IPS-NIHi11 (cell line): ENCODE measurements around the gene C19orf12.
"Not testable (repeated sequence)": the region's sequence is repeated elsewhere in the genome, so short reads cannot be mapped to it uniquely, and the experiment has no call there.

Experiments used
- DNase-seq: peaks from one replicate; pipeline ENCODE4 v3.0.0; 2012; ENCODE audit warnings: mixed read lengths, low spot score

The C19orf12 gene

DNA sequence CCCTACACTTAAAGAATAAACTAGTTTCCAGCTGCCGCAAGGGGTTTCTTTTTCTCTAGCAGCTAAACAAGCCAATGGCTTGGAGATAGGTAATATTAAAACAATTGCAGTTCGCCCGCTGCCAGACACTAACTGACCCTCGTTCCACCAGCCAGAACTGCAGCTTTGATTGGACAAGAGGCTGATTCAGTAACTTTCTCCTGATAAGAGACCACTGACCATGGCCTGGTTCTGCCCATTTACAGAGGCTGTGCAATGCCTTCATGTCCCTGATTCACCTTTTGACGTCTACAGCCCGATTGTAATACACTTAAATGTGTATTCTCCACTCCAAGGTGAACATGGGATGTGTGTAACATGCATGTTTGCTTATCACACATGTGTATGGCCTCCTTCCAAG, 12.8 kb upstream of the C19orf12 start:
- no peak for DNase-seq

DNA sequence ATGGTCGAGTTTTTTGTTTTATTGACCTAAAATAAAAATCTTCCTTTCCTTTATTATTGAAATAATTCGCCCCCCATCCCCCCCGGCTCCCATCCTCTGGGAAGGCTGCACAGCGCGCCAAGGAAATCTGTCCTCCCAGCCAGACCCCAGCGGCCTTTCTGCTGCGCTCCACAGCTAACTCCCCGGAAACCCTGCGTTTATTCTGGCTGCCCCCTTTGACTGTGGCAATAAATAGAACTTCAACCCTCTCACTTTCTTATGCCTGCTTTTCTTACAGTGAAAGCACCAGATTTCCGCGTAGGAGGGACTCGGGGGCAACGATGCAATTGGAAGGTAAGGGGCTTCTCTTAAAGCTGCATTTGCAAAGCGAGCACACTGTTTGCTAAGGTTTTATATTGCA, 9.7 kb upstream of the C19orf12 start:
- DNase-seq = no peak

DNA sequence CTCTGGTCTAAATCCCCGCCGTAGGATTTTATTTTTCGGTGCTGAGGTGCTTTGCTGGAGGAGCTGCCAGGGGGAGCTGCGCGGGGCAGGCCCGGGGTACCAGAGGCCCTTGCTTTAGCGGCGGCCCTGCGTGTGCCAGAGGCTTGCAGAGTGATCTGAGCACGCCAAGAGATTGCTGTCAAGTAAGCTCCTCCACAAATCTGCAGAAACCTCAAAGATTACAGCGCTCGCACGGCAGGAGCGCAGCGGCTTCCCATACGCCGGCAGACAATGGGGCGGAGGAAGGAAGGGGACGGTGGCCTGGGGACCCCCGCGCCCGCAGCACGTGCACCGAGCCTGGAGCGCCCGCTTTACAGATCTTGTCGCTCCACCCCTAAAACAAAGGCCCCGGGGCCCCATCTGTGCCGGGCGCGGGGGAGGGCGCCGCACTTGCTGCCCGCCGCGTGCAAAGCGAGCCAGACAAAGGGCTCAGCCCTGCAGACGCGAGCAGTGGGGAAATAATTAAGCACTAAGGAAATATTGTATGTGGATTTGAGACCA, 9.1 kb upstream of the C19orf12 start:
- peak; percentile 59 for DNase-seq

- DNase-seq = no peak
Observed at GRCh38 chr19:29717051-29717450, 2.0 kb upstream of the C19orf12 start.

DNA sequence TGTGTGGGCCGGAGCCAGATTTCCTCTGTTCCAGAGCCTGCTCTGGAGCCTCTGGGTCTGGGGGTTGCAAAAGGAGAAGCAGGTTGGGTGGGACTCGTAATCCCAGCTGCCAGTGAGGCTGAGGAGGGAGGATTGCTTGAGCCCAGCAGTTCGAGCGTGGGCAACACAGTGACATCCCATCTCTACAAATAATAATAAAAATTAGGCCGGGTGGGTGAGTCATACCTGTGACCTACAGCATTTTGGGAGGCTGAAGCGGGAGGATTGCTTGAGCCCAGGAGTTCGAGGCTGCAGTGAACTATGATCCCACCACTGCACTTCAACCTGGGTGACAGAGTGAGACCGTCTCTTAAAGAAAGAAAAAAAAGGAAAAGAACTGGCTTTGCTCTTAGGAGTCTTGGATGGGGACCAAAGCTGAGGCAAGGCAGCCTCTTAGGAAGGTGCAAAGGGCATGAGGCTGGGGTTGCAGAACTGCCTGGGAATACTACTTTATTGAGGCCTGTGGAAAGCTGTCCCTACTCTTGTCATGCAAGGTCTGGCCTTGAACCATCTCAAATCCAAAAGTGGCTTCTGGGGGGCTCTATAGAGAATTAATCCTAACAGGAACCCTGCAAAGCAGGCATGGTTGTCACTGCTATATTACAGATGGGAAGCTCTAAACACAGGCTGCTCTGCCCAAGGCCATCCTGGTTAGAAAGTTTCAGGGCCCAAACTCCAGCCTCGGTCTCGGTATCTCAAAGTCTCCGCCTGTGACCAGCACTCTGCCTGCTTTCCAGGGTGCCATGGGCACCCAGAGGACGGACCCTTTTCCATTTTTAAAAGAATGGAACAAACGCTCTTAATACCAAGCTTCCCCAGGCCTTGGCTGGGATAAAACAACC, 880 bp upstream of the C19orf12 start:
- DNase-seq = no peak

- no peak for DNase-seq
Observed at GRCh38 chr19:29714371-29714952, 599 bp downstream of the C19orf12 start.

DNA sequence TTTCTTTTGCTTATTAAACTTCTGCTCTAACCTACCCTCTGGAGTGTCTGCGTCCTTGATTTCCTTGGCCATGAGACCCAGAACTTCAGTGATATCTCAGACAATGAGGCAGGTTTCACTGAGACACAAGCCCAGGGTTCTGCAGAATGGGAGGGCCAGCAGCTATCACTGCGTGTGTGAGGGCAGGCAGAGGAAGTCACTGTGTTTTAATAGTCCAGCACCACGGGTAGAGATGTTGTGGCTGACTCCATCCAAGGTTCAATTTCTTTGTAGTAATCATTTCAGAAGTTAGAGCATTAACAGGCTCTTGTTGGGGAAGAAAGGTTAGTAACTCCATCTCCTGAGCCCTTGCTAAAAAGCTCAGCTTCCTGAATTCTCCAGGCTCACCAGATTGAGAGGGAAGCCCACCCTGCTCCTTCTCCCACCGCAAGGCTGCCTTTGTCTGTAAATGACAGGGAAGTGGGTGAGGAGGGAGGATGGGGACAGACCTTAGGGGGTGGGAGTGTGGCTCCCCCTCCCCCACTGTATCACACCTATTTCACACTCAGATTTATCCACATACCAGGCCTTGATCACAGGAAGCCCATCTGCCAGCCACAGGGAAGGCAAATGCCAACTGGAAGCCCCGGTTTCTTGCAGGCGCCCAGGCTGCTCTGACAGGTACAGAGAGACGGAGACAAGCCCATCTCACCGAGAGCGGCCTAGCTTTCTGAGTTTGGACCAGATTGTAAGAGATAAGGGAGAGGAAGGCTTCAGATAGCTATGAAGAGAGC, 2.1 kb downstream of the C19orf12 start:
- no peak for DNase-seq

GRCh38 chr19:29711584-29712132, 3.4 kb downstream of the C19orf12 start:
- no peak for DNase-seq

- DNase-seq = not testable (repeated sequence)
Observed at GRCh38 chr19:29709440-29709798, 5.6 kb downstream of the C19orf12 start.

GRCh38 chr19:29708554-29709439, 6.3 kb downstream of the C19orf12 start:
- DNase-seq = no peak

- DNase-seq = no peak
Observed at GRCh38 chr19:29706635-29707034, 8.4 kb downstream of the C19orf12 start.

DNA sequence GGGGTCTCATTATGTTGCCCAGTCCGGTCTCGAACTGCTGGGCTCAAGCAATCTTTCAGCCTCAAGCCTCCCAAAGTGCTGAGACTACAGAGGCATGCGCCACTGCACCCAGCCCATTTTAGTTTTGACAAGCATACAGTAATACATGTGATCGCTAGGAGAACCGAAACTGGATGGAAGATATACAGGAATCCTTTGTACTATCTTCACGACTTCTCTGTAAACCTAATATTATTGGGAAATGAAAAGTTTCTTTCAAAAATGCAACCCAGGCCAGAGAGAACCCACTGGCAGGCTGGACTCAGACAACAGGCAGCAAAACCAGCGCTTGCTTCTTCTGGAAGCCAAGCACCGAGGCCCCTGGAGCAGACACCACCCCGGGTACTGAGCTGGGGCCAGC, 9.4 kb downstream of the C19orf12 start:
- no peak for DNase-seq

DNA sequence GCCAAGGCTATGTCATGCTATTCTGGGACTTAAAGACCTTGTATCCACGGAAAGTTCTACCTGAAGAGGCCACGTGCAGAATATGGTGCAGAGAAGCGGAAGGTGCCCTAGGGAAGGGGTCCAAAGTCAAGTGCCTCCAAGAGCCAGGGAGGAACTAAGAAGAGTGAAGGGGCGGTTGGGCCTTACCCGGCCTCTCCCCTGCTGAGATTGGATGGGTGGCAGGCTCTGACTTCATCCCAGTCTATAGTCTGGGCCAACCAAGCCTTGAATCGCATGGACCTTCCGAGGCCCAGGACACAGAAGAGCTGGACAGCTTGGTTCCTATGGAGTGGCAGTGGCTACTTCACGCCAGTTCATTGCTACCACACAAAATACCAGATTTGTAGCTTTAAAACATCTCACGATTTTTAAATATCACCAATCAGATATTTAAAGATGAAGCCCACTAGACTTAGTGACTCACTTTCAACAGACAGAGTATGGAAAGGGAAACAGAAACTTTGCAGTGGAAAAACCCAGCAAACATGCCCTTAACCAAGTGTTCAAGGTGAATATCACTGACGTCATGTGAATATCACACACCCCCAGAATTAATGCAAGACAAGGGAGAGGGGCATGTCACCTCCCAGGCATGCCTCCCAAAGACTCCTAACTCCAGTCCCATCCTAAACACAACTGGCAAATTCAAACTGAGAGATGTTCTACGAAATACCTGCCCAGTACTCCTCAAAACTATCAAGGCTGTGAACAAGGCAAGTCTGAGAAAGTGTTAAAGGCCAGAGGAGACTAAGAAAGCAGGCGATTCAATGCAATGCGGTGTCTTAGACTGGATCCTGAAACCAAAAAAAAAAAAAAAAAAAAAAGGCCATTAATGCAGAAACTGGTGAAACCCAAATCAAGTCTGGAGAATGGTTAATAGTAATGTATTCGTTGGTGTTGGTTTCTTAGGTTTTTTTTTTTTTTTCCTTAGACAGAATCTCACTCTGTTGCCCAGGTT, 10.2 kb downstream of the C19orf12 start:
- no peak for DNase-seq

DNA sequence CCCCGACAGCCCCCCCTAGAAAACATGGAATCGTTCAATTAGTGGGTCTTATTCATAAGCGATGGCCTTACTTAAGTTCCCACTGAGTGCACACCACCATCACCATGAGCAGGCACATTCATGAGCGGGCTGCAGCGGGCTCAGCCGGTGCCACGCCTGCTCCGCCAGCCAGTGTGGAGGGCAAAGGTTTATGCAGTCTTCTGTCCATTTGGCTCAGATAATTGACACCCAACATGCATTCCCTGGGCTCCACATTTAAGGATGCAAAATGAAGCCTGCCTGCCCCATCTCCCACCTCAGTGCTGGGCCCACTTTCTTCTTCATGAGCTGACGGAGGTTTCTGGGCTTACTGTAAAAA, 12.1 kb downstream of the C19orf12 start:
- no peak for DNase-seq

- no peak for DNase-seq
Observed at GRCh38 chr19:29702161-29702962, 12.7 kb downstream of the C19orf12 start.

GRCh38 chr19:29700498-29700897, 14.6 kb downstream of the C19orf12 start:
- no peak for DNase-seq

GRCh38 chr19:29699861-29700260, 15.2 kb downstream of the C19orf12 start:
- DNase-seq = no peak

DNA sequence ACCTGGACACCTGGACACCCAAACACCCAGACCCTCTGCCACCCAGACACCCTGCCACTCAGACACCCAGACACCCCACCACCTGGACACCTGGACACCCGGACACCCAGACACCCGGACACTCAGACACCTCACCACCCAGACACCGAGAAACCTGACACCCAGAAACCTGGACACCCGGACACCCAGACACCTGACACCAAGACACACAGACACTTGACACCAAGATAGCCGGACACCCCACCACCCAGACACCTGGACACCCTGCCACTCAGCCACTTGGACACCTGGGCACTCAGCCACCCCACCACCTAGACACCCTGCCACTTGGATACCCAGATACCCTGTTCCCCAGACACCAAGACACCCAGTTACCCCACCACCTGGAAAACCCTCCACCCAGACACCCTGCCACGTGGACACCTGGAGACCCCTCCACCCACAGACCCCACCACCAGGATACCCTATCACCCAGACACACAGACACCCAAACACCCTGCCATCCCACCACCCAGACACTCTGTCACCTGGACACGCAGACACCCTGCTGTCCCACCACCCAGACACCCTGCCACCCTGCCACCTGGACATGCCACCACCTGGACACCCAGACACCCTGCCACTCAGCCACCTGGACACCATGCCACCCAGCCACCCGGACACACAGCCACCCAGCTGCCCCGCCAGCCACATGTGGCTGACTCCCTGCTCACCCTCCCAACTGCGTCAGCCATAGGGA, 17.4 kb downstream of the C19orf12 start:
- DNase-seq = no peak

GRCh38 chr19:29696565-29696846, 18.6 kb downstream of the C19orf12 start:
- DNase-seq = no peak
